HG03565 (cell line): ENCODE measurements around the gene AKNAD1.

ENCODE experiments used
- ATAC-seq: cut with Tn5 transposase; IDR thresholded peaks from one replicate; pipeline ENCODE4 v1.9.1; 2021; ENCODE audit warnings: mild to moderate bottlenecking, moderate library complexity; ENCODE audit not compliant: unreplicated experiment

AKNAD1 gene

DNA sequence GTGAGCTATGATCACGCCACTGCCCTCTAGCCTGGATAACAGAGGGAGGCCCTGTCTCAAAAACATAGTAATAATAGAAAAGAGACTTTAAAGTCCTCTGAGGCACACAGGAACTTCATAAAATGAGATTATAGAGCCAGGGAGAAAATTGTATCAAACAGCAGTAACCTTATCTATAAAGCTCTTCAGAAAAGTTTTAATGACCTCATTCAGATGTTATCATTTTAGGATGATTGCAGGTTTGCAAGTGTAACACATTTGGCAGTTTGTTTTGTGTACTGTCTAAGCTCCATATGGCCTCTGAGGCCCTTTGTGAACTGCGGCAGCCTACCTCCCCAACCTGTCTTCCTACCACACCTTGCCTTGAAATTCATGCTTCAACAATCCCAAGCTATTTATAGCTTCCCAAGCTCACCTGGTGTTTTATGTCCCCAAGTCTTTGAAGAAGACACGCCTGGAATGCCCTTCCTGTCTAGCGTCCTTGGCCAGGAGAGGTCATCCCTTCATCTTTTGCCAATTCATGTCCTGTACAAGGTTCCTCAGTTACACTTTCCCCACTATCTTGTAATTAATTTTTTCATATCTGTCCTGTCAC is 8.5 kb upstream of the AKNAD1 start:
- no peak for ATAC-seq

GRCh38 chr1:108863984-108864383 is 7.1 kb upstream of the AKNAD1 start:
- ATAC-seq: no peak

DNA sequence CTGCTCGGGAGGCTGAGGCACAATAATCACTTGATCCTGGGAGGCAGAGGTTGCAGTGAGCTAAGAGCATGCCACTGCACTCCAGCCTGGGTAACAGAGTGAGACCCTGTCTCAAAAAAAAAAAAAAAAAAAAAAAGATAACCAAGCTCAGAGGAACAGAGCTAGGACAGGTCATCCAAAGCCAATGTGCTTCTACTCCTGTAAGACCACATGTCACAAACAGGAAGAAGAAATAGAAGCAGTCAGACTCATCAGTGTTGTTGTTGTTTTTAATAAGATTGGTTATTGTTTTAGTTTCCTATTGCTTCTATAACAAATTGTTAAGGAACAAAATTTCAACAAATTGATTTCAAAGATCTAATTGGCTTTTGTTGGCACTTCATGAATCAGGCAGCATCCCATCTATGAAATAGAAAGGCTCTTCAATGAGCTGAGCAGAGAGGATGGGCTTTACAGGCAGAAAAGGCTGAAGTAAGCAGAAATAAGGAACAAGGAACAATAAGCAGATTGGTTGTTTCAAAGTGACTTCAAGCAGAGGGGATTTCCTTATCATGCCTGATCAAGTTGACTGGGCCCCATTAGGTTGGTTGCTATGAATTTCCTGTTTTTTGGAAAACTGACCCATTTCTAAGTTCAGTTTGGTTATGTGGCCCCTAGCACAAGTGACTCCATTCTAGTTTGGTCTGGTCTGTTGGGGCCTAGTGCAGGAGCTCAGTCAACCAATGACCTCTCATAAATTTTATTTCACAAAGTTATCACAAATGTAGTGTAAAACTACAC is 6.0 kb upstream of the AKNAD1 start:
- no peak for ATAC-seq

- ATAC-seq: no peak
Observed at GRCh38 chr1:108862017-108862610, 5.2 kb upstream of the AKNAD1 start.

DNA sequence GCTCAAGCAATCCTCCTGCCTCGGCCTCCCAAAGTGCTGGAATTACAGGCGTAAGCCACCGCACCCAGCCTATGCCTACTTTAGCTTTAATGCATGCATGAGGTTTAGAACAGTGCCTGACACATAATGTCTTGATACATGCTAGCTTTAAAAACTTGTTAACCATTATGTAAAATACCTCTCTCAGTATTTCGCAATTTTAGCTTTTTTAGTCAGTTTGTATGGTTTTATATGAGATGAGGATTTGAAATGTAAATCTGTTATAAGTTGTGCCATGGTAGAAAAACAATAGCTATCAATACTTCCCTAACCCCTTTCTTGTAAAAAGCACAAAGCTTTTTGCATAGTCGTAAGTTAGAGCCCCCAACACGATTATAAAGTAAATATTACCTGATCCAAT is 4.7 kb upstream of the AKNAD1 start:
- ATAC-seq: no peak

DNA sequence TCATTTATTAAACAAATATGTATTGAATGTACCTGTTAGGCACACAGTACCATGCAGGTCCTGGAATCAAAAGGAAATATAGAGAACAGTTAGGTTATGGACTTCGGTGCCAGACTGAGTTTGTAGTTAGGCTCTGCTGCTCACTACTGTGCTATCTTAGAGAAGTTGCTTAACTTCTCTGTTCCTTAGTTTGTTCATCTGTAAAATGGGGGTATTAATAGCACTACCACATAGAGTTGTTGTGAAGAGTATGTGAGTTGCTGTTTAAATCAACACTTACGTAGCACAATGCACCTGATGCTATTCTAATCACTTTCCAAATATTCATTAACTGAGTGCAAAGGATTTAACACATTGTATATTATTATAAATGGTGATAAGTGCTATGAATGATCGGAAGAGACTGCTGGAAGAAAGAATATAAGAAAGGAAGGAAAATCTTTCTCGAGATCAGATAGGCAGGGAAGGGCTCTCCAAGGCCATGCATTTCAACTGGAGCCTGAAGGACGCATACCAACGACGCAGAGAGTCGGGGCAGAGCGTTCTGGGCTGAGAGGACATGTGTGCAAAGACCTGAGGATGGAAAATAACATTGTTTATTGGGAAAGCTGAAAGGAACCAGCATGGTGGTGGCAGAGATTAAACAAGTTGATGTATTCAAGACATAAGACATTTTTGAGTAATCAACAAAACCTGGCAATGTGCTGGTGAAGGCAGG is 3.5 kb upstream of the AKNAD1 start:
- no peak for ATAC-seq

DNA sequence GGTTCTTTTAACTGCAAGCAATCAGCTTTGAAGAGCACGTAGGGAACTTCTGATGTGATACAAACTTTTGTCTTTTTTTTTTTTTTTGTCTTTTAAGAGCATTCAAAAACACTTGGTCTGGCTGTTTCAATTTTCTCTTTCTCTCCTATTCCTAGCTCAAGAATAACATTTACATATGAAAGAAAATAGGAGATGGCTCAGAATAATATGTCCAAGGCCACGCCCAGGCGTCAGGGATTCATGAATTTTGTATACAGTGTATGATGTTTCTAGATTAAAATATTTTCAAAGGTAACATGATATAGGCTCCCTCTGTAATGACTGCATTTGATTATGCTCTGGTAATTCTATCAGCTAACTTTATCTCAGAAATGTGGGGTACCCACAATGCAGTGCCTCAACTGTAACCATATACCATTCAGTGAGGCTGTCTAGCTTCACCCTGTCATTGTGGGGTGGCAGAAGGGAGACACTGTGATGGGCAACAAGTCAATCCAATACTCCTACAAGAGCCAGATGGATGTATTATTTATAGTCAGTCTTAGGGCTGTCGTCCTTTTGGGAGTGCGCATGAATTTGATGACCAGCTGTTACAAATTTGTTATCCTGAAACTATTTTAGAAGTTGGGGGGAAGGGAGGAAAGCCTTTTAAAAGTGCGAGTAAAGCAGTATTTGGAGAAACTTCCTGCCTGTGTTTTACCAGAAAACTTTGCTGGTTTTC is 1.5 kb upstream of the AKNAD1 start:
- no peak for ATAC-seq

- no peak for ATAC-seq
Observed at GRCh38 chr1:108854221-108855019, 2.5 kb downstream of the AKNAD1 start.

GRCh38 chr1:108852221-108852975 is 4.5 kb downstream of the AKNAD1 start:
- ATAC-seq: no peak

- ATAC-seq: no peak
Observed at GRCh38 chr1:108851567-108851966, 5.3 kb downstream of the AKNAD1 start.

DNA sequence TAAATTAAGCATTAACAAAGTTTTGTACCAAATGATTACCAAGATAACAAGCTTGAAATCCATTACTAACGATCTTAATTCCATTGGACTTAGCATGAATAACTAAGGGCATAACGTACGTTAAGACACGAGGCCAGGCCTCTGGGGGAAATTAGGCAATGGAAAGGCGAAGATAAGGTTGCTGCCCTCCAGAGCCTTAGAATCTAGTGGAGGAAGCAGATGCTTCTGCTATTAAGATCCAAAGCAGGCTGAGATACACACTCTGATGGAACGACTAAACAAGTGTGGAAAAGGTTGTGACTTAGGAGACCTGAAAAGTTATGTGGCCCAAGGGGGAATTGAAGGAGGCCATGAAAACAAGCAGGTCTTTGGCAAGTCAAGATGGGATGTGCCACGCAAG is 6.0 kb downstream of the AKNAD1 start:
- ATAC-seq: no peak

DNA sequence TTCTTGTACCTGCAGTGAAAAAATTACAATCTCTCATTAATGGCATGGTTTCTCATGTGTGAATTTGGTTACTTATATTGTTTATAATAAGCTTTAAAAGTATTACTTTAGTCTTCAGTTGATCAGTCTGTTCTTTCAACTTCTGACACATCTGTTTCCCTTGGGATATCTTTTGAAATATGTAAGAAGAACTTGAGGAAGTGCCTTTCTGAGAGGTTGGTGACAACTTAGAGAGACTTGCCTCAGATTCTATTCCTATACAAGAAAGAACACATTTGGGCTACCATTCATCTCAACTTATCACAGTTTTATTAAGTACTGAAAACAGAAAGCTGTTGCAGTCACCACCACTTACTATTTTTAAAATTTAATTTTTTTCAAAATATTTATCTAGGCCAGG is 8.1 kb downstream of the AKNAD1 start:
- no peak for ATAC-seq

GRCh38 chr1:108847494-108847893 is 9.4 kb downstream of the AKNAD1 start:
- no peak for ATAC-seq

DNA sequence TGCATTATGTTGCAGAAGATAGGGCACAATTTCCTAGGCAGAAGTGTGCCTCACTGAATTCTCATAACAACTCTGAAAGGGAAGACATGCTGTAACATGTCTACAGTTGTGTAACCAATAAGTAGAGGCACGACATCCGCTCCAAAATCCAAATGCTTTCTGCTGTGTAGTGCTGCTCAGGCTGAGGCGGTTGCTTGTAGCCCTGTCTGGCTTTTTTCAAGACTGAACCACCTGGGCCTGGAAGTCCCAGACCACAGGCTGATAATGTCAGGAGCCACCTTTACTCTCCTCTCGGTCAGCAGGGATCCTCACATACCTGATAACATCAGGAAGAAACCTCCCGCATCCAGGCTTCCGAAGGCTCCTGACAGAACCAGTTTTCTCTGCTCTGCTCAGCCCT is 10.9 kb downstream of the AKNAD1 start:
- no peak for ATAC-seq

DNA sequence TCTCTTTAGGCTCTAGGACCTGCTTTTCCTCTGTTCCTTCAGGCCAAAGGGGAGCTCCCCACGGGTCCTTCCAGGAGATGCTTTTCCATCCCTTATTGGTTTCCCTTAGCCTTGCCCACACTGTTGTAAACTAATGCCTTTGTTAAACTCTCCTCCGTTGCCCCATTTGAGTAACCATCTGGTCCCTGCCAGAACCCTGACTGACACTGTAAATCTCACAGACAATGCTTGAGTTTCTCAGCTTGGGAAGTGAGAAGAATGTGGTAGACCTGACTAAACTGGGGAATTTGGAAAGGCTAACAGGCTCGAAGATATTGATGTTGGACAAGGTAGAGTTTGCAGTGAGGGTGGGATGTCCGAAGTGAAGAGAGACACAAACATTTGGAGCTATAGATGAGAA is 11.4 kb downstream of the AKNAD1 start:
- no peak for ATAC-seq

DNA sequence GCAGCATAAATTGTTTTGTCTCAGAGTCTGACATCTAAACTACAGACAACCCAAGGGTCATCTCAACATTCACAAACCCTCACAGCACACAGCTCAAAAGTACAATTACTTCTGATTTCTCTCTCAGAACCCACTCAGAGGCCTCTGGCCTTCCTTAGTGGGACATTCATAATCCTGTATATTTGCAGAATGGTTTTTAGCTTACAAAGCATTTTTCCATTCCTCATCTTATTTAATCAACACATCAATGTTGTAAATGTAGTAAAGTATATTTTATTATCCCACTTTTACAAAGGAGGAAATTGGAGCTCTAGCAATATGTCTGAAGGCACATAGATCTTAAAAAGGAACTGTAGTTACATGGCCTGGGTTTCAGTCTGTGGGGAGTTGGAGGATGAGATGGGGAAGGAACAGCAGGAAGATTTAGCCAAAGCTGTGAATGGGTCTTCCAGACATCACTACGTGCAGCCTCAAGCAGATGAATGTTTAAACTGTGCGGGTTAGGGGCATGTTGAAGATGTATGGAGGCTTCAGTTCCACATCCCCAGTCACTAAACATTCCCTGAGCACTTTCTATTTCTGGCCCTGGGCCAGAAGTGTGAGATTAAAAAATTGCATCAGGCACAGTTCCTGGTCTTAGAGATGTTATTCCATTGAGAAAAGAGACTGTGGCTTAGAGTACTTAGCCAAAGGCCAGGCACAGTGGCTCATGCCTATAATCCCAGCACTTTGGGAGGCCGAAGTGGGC is 13.3 kb downstream of the AKNAD1 start:
- no peak for ATAC-seq

DNA sequence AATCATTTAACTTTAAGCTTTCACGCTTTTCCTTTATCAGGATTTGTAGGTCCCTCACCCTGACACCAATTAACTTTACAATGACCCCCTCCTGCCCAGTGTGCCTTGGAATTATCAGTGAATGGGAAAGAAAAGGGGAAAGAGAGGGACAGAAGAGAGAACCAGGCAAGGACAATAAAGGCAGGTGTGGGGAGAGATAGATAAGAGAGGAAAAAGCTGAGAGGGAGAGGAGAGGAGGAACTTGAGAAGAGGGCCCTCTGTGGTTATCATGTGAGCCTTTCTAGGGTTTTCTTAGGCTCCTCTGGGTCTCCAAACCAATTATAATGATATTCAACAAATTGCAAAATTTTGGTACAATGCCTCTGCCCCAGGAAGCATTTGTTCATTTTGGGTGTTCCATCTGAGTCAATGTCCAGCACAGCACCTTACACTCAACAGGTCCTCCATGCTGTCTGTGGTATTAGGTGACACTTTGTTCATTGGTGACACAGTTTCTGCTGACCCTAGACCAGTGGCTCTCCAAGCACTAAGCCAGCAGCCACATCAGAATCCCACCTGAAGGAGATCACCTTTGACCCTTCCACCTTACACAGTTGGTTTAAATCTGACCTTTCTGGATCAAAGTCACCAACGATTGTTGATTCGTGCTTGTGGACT is 14.2 kb downstream of the AKNAD1 start:
- ATAC-seq: no peak

- ATAC-seq: no peak
Observed at GRCh38 chr1:108841703-108842102, 15.2 kb downstream of the AKNAD1 start.
